ENCODE measurements around the gene GNPTAB.

DNA sequence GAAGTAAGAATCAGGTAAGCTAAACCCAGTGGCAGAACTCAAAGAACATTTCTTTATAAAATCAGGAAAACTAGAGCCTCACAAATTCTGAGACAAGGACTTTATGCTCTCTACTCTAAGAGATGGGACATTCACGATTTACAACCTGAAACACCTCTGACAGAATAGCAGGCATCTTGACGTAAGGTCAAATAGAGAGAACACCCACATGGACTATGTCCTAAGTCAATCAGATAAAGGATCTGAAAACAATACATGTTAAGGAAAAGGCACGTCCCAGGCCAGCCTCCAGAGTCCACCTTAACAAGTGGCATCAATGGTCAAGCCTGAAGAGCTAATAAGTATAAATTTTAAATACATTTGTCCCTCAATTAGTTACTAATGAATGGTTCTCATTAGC lies 51.6 kb downstream of the GNPTAB start:
- TF ChIP-seq, protein P1, sequence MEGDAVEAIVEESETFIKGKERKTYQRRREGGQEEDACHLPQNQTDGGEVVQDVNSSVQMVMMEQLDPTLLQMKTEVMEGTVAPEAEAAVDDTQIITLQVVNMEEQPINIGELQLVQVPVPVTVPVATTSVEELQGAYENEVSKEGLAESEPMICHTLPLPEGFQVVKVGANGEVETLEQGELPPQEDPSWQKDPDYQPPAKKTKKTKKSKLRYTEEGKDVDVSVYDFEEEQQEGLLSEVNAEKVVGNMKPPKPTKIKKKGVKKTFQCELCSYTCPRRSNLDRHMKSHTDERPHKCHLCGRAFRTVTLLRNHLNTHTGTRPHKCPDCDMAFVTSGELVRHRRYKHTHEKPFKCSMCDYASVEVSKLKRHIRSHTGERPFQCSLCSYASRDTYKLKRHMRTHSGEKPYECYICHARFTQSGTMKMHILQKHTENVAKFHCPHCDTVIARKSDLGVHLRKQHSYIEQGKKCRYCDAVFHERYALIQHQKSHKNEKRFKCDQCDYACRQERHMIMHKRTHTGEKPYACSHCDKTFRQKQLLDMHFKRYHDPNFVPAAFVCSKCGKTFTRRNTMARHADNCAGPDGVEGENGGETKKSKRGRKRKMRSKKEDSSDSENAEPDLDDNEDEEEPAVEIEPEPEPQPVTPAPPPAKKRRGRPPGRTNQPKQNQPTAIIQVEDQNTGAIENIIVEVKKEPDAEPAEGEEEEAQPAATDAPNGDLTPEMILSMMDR (IDR thresholded peaks at IDR 0.05; ENCODE audit: borderline replicate concordance, extremely low read depth, low read length, poor library complexity, severe bottlenecking) = no peak
- TF ChIP-seq EZH2 (IDR thresholded peaks at IDR 0.05; ENCODE audit: borderline replicate concordance, low read depth, low read length, severe bottlenecking) = no peak
